Fibroblast of the conjunctiva (primary cell): ENCODE data around the gene BHMT.
"Not testable (repeated sequence)": the region's sequence is repeated elsewhere in the genome, so short reads cannot be mapped to it uniquely, and the experiment has no call there.

Experiments
- DNase-seq: peaks from one replicate; pipeline ENCODE4 v3.0.0-alpha.2; 2010; ENCODE audit warnings: low read depth

Gene BHMT

DNA sequence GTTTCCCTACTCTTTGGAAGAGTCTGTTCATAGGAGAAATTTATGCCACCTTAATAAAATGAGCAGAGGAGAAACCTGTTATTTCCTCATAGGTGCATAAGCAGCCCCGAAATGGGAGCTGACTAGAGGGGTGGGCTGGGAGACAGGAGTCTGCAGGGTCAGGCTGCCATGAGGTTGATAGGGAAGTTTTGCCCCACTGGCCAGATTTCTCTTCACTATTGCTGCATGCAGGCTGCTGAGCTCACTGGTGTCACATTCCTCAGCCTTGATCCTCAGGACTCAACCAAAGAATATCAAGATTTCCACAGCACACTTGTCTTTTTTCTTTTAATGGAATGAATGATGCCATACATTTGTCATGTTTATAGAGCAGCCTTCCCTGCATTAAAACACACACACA, 60.7 kb downstream of the BHMT start:
- DNase-seq, result no peak

DNA sequence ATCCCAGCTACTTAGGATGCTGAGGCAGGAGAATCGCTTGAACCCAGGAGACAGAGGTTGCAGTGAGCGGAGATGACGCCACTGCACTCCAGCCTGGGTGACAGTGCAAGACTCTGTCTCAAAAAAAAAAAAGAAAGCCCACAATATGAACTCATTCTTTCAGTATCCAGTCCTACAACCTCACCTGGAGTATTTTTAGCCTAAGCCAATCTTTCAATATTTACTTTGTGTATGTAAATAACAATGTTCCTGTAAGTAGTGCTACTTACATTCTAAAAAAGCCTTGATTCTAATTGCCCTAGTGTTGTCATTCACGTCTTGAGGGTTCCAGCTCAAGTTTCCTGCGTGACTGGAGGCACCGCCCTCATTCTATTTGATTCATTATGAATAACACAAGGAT, 62.0 kb downstream of the BHMT start:
- no peak for DNase-seq

- not testable (repeated sequence) for DNase-seq
Measured at GRCh38 chr5:79180449-79180848, 68.8 kb downstream of the BHMT start.

GRCh38 chr5:79181419-79182022, 69.9 kb downstream of the BHMT start:
- no peak for DNase-seq
